Mesenchymal stem cell (in vitro differentiated cells and primary cell): ENCODE data around the gene TSHZ1.
A peak's percentile ranks its signal among the peaks of the same experiment; 100 is the strongest.

Experiments
- DNase-seq: peaks from one replicate; pipeline ENCODE4 v3.0.0-alpha.2; 2013
- H2AFZ ChIP-seq: one replicate; pipeline ENCODE4 v1.6.1; 2013; ENCODE audit warnings: low read depth, mild to moderate bottlenecking, control low read depth, inconsistent platforms, low read length, moderate library complexity
- H2AK5ac ChIP-seq: 2 replicates; pipeline ENCODE4 v1.6.1; 2013; ENCODE audit warnings: low read length, moderate library complexity, mild to moderate bottlenecking, inconsistent platforms; ENCODE audit not compliant: severe bottlenecking
- H2BK120ac ChIP-seq: one replicate; pipeline ENCODE4 v1.6.1; 2013; ENCODE audit warnings: low read depth, mild to moderate bottlenecking, inconsistent platforms, low read length, moderate library complexity
- H2BK12ac ChIP-seq, 2 experiments: one replicate each; pipeline ENCODE4 v1.6.1; 2013; ENCODE audit warnings: inconsistent platforms in 2 of 2, low read length in 2 of 2, mild to moderate bottlenecking in 2 of 2, moderate library complexity in 2 of 2, control low read depth in 1 of 2
- H2BK15ac ChIP-seq: one replicate; pipeline ENCODE4 v1.6.1; 2013; ENCODE audit warnings: mild to moderate bottlenecking, low read depth, inconsistent platforms; ENCODE audit not compliant: poor library complexity, severe bottlenecking
- H2BK5ac ChIP-seq: 2 replicates; pipeline ENCODE4 v1.6.1; 2013; ENCODE audit warnings: low read depth, mild to moderate bottlenecking, low read length, control low read depth, inconsistent platforms; ENCODE audit not compliant: poor library complexity, severe bottlenecking
- H3K14ac ChIP-seq, 2 experiments: one replicate each; pipeline ENCODE4 v1.6.1; 2013; ENCODE audit warnings: inconsistent platforms in 2 of 2, low read length in 2 of 2, control low read depth in 1 of 2, mild to moderate bottlenecking in 1 of 2, moderate library complexity in 1 of 2
- H3K18ac ChIP-seq, 2 experiments: one replicate each; pipeline ENCODE4 v1.6.1; 2013; ENCODE audit warnings: inconsistent platforms in 2 of 2, low read length in 2 of 2, control low read depth in 1 of 2, low read depth in 1 of 2, mild to moderate bottlenecking in 1 of 2
- H3K23ac ChIP-seq, 2 experiments: one replicate each; pipeline ENCODE4 v1.6.1; 2013; ENCODE audit warnings: inconsistent platforms in 2 of 2, low read length in 2 of 2, mild to moderate bottlenecking in 2 of 2, moderate library complexity in 2 of 2, control low read depth in 1 of 2
- H3K27ac ChIP-seq: 2 replicates; pipeline ENCODE4 v1.5.1; 2013; ENCODE audit warnings: mild to moderate bottlenecking, moderate library complexity, low read length, control low read depth, inconsistent platforms; ENCODE audit not compliant: poor library complexity, severe bottlenecking
- H3K27me3 ChIP-seq, 2 experiments: 2 replicates each; pipeline versions ENCODE4 v1.6.1 to v1.7.0; 2013; ENCODE audit warnings: low read length in 2 of 2, mild to moderate bottlenecking in 2 of 2, moderate library complexity in 2 of 2, control low read depth in 1 of 2, inconsistent platforms in 1 of 2; ENCODE audit not compliant: control insufficient read depth in 1 of 2, insufficient read depth in 1 of 2
- H3K36me3 ChIP-seq, 2 experiments: 2 replicates each; pipeline versions ENCODE4 v1.6.1 to v1.7.0; 2013; ENCODE audit warnings: low read length in 2 of 2, control low read depth in 1 of 2, inconsistent platforms in 1 of 2, low read depth in 1 of 2, mild to moderate bottlenecking in 1 of 2; ENCODE audit not compliant: insufficient read depth in 2 of 2, control insufficient read depth in 1 of 2
- H3K4ac ChIP-seq, 2 experiments: one replicate each; pipeline ENCODE4 v1.6.1; 2013; ENCODE audit warnings: inconsistent platforms in 2 of 2, low read length in 2 of 2, mild to moderate bottlenecking in 2 of 2, moderate library complexity in 2 of 2, control low read depth in 1 of 2, low read depth in 1 of 2
- H3K4me1 ChIP-seq: 2 replicates; pipeline ENCODE4 v1.6.1; 2013; ENCODE audit warnings: low read depth, low read length, control low read depth; ENCODE audit not compliant: control insufficient read depth, insufficient read depth
- H3K4me2 ChIP-seq: 2 replicates; pipeline ENCODE4 v1.6.1; 2013; ENCODE audit warnings: low read length, mild to moderate bottlenecking, inconsistent platforms; ENCODE audit not compliant: poor library complexity, severe bottlenecking
- H3K4me3 ChIP-seq, 2 experiments: 2 replicates each; pipeline versions ENCODE4 v1.5.1 to v1.7.0; 2013; ENCODE audit warnings: low read length in 2 of 2, mild to moderate bottlenecking in 2 of 2, control low read depth in 1 of 2, low read depth in 1 of 2; ENCODE audit not compliant: insufficient read depth in 1 of 2
- H3K79me1 ChIP-seq: replicated peaks from 2 replicates; pipeline ENCODE4 v1.6.1; 2013; ENCODE audit warnings: mild to moderate bottlenecking, control low read depth, low read length, inconsistent platforms; ENCODE audit not compliant: poor library complexity, severe bottlenecking
- H3K9ac ChIP-seq: 2 replicates; pipeline ENCODE4 v1.7.0; 2013; ENCODE audit warnings: mild to moderate bottlenecking, low read length, moderate library complexity
- H3K9me3 ChIP-seq: 2 replicates; pipeline ENCODE4 v1.7.0; 2013; ENCODE audit warnings: mild to moderate bottlenecking, low read length; ENCODE audit not compliant: control insufficient read depth
- H4K8ac ChIP-seq: one replicate; pipeline ENCODE4 v1.6.1; 2013; ENCODE audit warnings: inconsistent platforms, mild to moderate bottlenecking, low read length, moderate library complexity
- H4K91ac ChIP-seq: one replicate; pipeline ENCODE4 v1.6.1; 2013; ENCODE audit warnings: mild to moderate bottlenecking, low read length, inconsistent platforms
- WGBS: methylation state at CpG from one replicate; pipeline ENCODE4 v1.1.7; 2013; ENCODE audit warnings: mixed read lengths; 5-methylcytosine and 5-hydroxymethylcytosine counted together

Gene TSHZ1

GRCh38 chr18:75244351-75245313, 34.0 kb downstream of the TSHZ1 start:
- Histone ChIP-seq H4K91ac (no peak overlapping the region), H3K27ac (no peak overlapping the region), H3K79me1 (peaks cover 28% of the 10 kb centered on the region), H2AK5ac (no peak overlapping the region), H3K4me2 (no peak overlapping the region), H3K4ac (no peak overlapping the region), H3K18ac (no peak overlapping the region), H3K27me3 (no peaks in the 10 kb centered on the region), H3K4me1 (peaks cover 6% of the 10 kb centered on the region), H3K23ac (no peak overlapping the region), H2BK5ac (no peak overlapping the region), H3K9me3 (peaks cover 6% of the 10 kb centered on the region), H3K14ac (no peak overlapping the region), H2AFZ (no peak overlapping the region), H2BK120ac (no peak overlapping the region), H2BK15ac (no peak overlapping the region), H2BK12ac (no peak overlapping the region), H3K4me3 (no peak overlapping the region), H3K9ac (no peak overlapping the region), H3K36me3 (no peaks in the 10 kb centered on the region), H4K8ac (no peak overlapping the region)
- WGBS = 88% methylated on average over 19 of the region's 19 CpGs
- DNase-seq = no peak

GRCh38 chr18:75246721-75247610, 36.4 kb downstream of the TSHZ1 start:
- DNase-seq = peak; percentile 44
- peak overlapping the region; percentile 41 for H3K4me2 ChIP-seq

GRCh38 chr18:75247611-75248421, 37.2 kb downstream of the TSHZ1 start:
- Histone ChIP-seq H2BK5ac (no peak overlapping the region), H3K4me3 (peak overlapping the region in 1 of 2 experiments; percentile 77), H2BK120ac (no peak overlapping the region), H3K36me3 (no peaks in the 10 kb centered on the region), H4K91ac (no peak overlapping the region), H3K27me3 (no peaks in the 10 kb centered on the region), H3K18ac (peak overlapping the region in 1 of 2 experiments; percentile 23), H2AFZ (no peak overlapping the region), H3K9ac (peak overlapping the region; percentile 94), H2BK15ac (no peak overlapping the region), H3K23ac (no peak overlapping the region), H3K14ac (no peak overlapping the region), H3K9me3 (no peaks in the 10 kb centered on the region), H3K79me1 (peaks cover 27% of the 10 kb centered on the region), H3K4me1 (peaks cover 10% of the 10 kb centered on the region), H2BK12ac (no peak overlapping the region), H2AK5ac (no peak overlapping the region), H4K8ac (no peak overlapping the region), H3K4ac (peak overlapping the region in 1 of 2 experiments; percentile 33), H3K4me2 (peak overlapping the region; percentile 41), H3K27ac (no peak overlapping the region)
- 33% methylated on average over 1 of the region's 8 CpGs for WGBS
- DNase-seq = peak; percentile 73

More at GRCh38 chr18:75246721-75247610, 36.4 kb downstream of the TSHZ1 start:
- WGBS = 93% methylated on average over 10 of the region's 10 CpGs
- H2BK12ac ChIP-seq = no peak overlapping the region
- H3K4ac ChIP-seq = peak overlapping the region in 1 of 2 experiments; percentile 0
- H4K91ac ChIP-seq = peak overlapping the region; percentile 87
- H3K14ac ChIP-seq = no peak overlapping the region
- no peak overlapping the region for H2BK15ac ChIP-seq
- no peak overlapping the region for H2BK120ac ChIP-seq
- peak overlapping the region in 1 of 2 experiments; percentile 2 for H3K23ac ChIP-seq
- H3K9ac ChIP-seq = peak overlapping the region; percentile 94
- H3K9me3 ChIP-seq = no peaks in the 10 kb centered on the region
- H3K27me3 ChIP-seq = no peaks in the 10 kb centered on the region
- peak overlapping the region in 1 of 2 experiments; percentile 41 for H3K18ac ChIP-seq
- no peak overlapping the region for H2BK5ac ChIP-seq
- peak overlapping the region in 1 of 2 experiments; percentile 77 for H3K4me3 ChIP-seq
- H2AK5ac ChIP-seq = no peak overlapping the region
- H2AFZ ChIP-seq = no peak overlapping the region
- no peak overlapping the region for H3K27ac ChIP-seq
- H3K4me1 ChIP-seq = peaks cover 10% of the 10 kb centered on the region
- H3K79me1 ChIP-seq = peaks cover 29% of the 10 kb centered on the region
- peak overlapping the region; percentile 63 for H4K8ac ChIP-seq
- no peaks in the 10 kb centered on the region for H3K36me3 ChIP-seq
